Parathyroid adenoma (tissue), 2 donors: Measurements from ENCODE around the gene TRIM24.

Experiments
- H2AFZ ChIP-seq: fragments of 300-600 bp; sonication (generic); one replicate; pipeline ENCODE4 v1.7.0; 2017; ENCODE audit warnings: antibody characterized with exemption, mild to moderate bottlenecking
- H3K27ac ChIP-seq: fragments of 300-600 bp; sonication (generic); one replicate; pipeline ENCODE4 v1.7.0; 2017
- H3K27me3 ChIP-seq: fragments of 300-600 bp; sonication (generic); one replicate; pipeline ENCODE4 v1.7.0; 2017; ENCODE audit warnings: low read length; ENCODE audit not compliant: control insufficient read depth, insufficient read depth
- H3K36me3 ChIP-seq: fragments of 300-600 bp; sonication (generic); one replicate; pipeline ENCODE4 v1.7.0; 2017; ENCODE audit warnings: low read length; ENCODE audit not compliant: control insufficient read depth, insufficient read depth
- H3K4me1 ChIP-seq: fragments of 300-600 bp; sonication (generic); one replicate; pipeline ENCODE4 v1.7.0; 2017; ENCODE audit warnings: control low read depth
- H3K4me2 ChIP-seq: fragments of 300-600 bp; sonication (generic); one replicate; pipeline ENCODE4 v1.7.0; 2017; ENCODE audit warnings: low read length
- H3K4me3 ChIP-seq: fragments of 300-600 bp; sonication (generic); one replicate; pipeline ENCODE4 v1.7.0; 2017; ENCODE audit warnings: low read depth, low read length
- H3K79me2 ChIP-seq: fragments of 300-600 bp; sonication (generic); one replicate; pipeline ENCODE4 v1.7.0; 2017; ENCODE audit warnings: control low read depth
- H3K9ac ChIP-seq: fragments of 300-600 bp; sonication (generic); one replicate; pipeline ENCODE4 v1.7.0; 2017; ENCODE audit warnings: mild to moderate bottlenecking
- H3K9me3 ChIP-seq: fragments of 300-600 bp; sonication (generic); one replicate; pipeline ENCODE4 v1.7.0; 2017; ENCODE audit warnings: low read length; ENCODE audit not compliant: control insufficient read depth
- CTCF ChIP-seq: fragments of 300-600 bp; sonication (generic); IDR thresholded peaks from one replicate; pipeline ENCODE4 v1.7.0; 2017; ENCODE audit warnings: antibody characterized with exemption, mild to moderate bottlenecking
- donor health status: primary hyperparathyroidism.

TRIM24 gene

GRCh38 chr7:138546829-138547228, 86.8 kb downstream of the TRIM24 start:
- no peak overlapping the region for H2AFZ ChIP-seq
- peaks cover 2% of the 10 kb centered on the region for H3K79me2 ChIP-seq
- no peak for TF ChIP-seq CTCF
- no peak overlapping the region for H3K4me3 ChIP-seq
- H3K9ac ChIP-seq: no peak overlapping the region
- H3K9me3 ChIP-seq: no peaks in the 10 kb centered on the region
- no peaks in the 10 kb centered on the region for H3K36me3 ChIP-seq
- no peaks in the 10 kb centered on the region for H3K27me3 ChIP-seq
- no peak overlapping the region for H3K27ac ChIP-seq
- no peak overlapping the region for H3K4me2 ChIP-seq
- no peaks in the 10 kb centered on the region for H3K4me1 ChIP-seq

GRCh38 chr7:138549082-138549481, 89.0 kb downstream of the TRIM24 start:
- Histone ChIP-seq H3K36me3 (no peaks in the 10 kb centered on the region), H3K4me1 (no peaks in the 10 kb centered on the region), H3K4me2 (no peak overlapping the region), H3K27me3 (no peaks in the 10 kb centered on the region), H3K4me3 (no peak overlapping the region), H2AFZ (no peak overlapping the region), H3K9me3 (no peaks in the 10 kb centered on the region), H3K27ac (no peak overlapping the region), H3K9ac (no peak overlapping the region), H3K79me2 (peaks cover 2% of the 10 kb centered on the region)
- TF ChIP-seq CTCF: no peak

- H3K27ac ChIP-seq: no peak overlapping the region
- no peaks in the 10 kb centered on the region for H3K4me1 ChIP-seq
- H3K4me3 ChIP-seq: no peak overlapping the region
- H3K9me3 ChIP-seq: no peaks in the 10 kb centered on the region
- no peaks in the 10 kb centered on the region for H3K27me3 ChIP-seq
- no peak for TF ChIP-seq CTCF
- no peak overlapping the region for H3K9ac ChIP-seq
- no peak overlapping the region for H2AFZ ChIP-seq
- H3K4me2 ChIP-seq: no peak overlapping the region
- no peaks in the 10 kb centered on the region for H3K36me3 ChIP-seq
- H3K79me2 ChIP-seq: no peaks in the 10 kb centered on the region
These were observed 90.3 kb downstream of the TRIM24 start for GRCh38 chr7:138550337-138550736.

- no peak overlapping the region for H3K4me2 ChIP-seq
- no peaks in the 10 kb centered on the region for H3K79me2 ChIP-seq
- no peak overlapping the region for H2AFZ ChIP-seq
- H3K4me1 ChIP-seq: no peaks in the 10 kb centered on the region
- H3K4me3 ChIP-seq: no peak overlapping the region
- no peaks in the 10 kb centered on the region for H3K9me3 ChIP-seq
- no peak overlapping the region for H3K9ac ChIP-seq
- no peaks in the 10 kb centered on the region for H3K27me3 ChIP-seq
- H3K27ac ChIP-seq: no peak overlapping the region
- no peak for TF ChIP-seq CTCF
- no peaks in the 10 kb centered on the region for H3K36me3 ChIP-seq
These were observed 91.0 kb downstream of the TRIM24 start for GRCh38 chr7:138551102-138551501.

- H2AFZ ChIP-seq: no peak overlapping the region
- TF ChIP-seq CTCF: no peak
- no peak overlapping the region for H3K4me2 ChIP-seq
- no peak overlapping the region for H3K4me3 ChIP-seq
- no peak overlapping the region for H3K27ac ChIP-seq
- H3K9ac ChIP-seq: no peak overlapping the region
- no peaks in the 10 kb centered on the region for H3K79me2 ChIP-seq
- H3K9me3 ChIP-seq: no peaks in the 10 kb centered on the region
- peaks cover 12% of the 10 kb centered on the region for H3K36me3 ChIP-seq
- H3K4me1 ChIP-seq: no peaks in the 10 kb centered on the region
- H3K27me3 ChIP-seq: no peaks in the 10 kb centered on the region
These were observed 93.7 kb downstream of the TRIM24 start for GRCh38 chr7:138553805-138554204.
